DND-41 (cell line): ENCODE results near the gene EFNA3.
A peak's percentile ranks its signal among the peaks of the same experiment; 100 is the strongest.

Experiments used
- ATAC-seq: fragments of 200-7000 bp; cut with Tn5 transposase; 3 replicates; pipeline ENCODE4 v1.9.1; 2021; ENCODE audit warnings: low read depth; ENCODE audit not compliant: insufficient read depth
- DNase-seq: peaks from one replicate; pipeline ENCODE4 v3.0.0-alpha.2; 2020
- H2AFZ ChIP-seq: 2 replicates; pipeline ENCODE4 v1.6.0; 2012; ENCODE audit warnings: low read depth, low read length
- H3K27ac ChIP-seq: 2 replicates; pipeline ENCODE4 v1.5.1; 2012; ENCODE audit warnings: low read length, inconsistent platforms
- H3K27me3 ChIP-seq: fragments of 200-600 bp; sonication (generic); 2 replicates; pipeline ENCODE4 v1.6.0; 2012; ENCODE audit warnings: low read length, mild to moderate bottlenecking, inconsistent platforms; ENCODE audit not compliant: insufficient read depth, poor library complexity
- H3K36me3 ChIP-seq: 2 replicates; pipeline ENCODE4 v1.5.1; 2012; ENCODE audit warnings: low read length, inconsistent platforms; ENCODE audit not compliant: insufficient read depth
- H3K4me1 ChIP-seq: 2 replicates; pipeline ENCODE4 v1.5.1; 2012; ENCODE audit warnings: mild to moderate bottlenecking, low read length; ENCODE audit not compliant: insufficient read depth
- H3K4me2 ChIP-seq: 2 replicates; pipeline ENCODE4 v1.6.0; 2012; ENCODE audit warnings: mild to moderate bottlenecking, moderate library complexity, low read length, inconsistent platforms; ENCODE audit not compliant: insufficient read depth
- H3K4me3 ChIP-seq, 2 experiments: fragments of 200-600 bp in 1 of 2; shearing (Covaris generic) in 1 of 2; 2 replicates each; pipeline ENCODE4 v1.5.1; 2012 to 2016; ENCODE audit warnings: inconsistent platforms in 2 of 2, low read length in 2 of 2, mild to moderate bottlenecking in 2 of 2, low read depth in 1 of 2, moderate library complexity in 1 of 2
- H3K79me2 ChIP-seq: 2 replicates; pipeline ENCODE4 v1.6.0; 2012; ENCODE audit warnings: low read length, inconsistent platforms; ENCODE audit not compliant: insufficient read depth
- H3K9ac ChIP-seq: 2 replicates; pipeline ENCODE4 v1.6.0; 2012; ENCODE audit warnings: low read depth, mild to moderate bottlenecking, inconsistent platforms, low read length, moderate library complexity
- H3K9me3 ChIP-seq: 2 replicates; pipeline ENCODE4 v1.5.1; 2012; ENCODE audit warnings: low read length, moderate library complexity, mild to moderate bottlenecking, inconsistent platforms; ENCODE audit not compliant: insufficient read depth, severe bottlenecking
- H4K20me1 ChIP-seq: 2 replicates; pipeline ENCODE4 v1.6.0; 2012; ENCODE audit warnings: low read length; ENCODE audit not compliant: insufficient read depth
- EZH2 ChIP-seq: IDR thresholded peaks from 3 replicates; pipeline ENCODE4 v1.6.1; 2012; ENCODE audit warnings: borderline replicate concordance, low read depth, mild to moderate bottlenecking, moderate library complexity, low read length, inconsistent platforms; ENCODE audit not compliant: severe bottlenecking
- TF ChIP-seq, protein P1 (sequence below): IDR thresholded peaks from 2 replicates; pipeline ENCODE4 v1.5.1; 2012; ENCODE audit warnings: borderline replicate concordance, low read length, moderate library complexity, mild to moderate bottlenecking; ENCODE audit not compliant: poor library complexity, severe bottlenecking; ENCODE audit errors: extremely low read depth

EFNA3 gene

GRCh38 chr1:155044365-155044764, 34.3 kb upstream of the EFNA3 start:
- no peak overlapping the region for H3K9ac ChIP-seq

GRCh38 chr1:155044812-155045657, 33.6 kb upstream of the EFNA3 start:
- peak; percentile 60 for DNase-seq
- TF ChIP-seq EZH2, result no peak
- TF ChIP-seq, protein P1, sequence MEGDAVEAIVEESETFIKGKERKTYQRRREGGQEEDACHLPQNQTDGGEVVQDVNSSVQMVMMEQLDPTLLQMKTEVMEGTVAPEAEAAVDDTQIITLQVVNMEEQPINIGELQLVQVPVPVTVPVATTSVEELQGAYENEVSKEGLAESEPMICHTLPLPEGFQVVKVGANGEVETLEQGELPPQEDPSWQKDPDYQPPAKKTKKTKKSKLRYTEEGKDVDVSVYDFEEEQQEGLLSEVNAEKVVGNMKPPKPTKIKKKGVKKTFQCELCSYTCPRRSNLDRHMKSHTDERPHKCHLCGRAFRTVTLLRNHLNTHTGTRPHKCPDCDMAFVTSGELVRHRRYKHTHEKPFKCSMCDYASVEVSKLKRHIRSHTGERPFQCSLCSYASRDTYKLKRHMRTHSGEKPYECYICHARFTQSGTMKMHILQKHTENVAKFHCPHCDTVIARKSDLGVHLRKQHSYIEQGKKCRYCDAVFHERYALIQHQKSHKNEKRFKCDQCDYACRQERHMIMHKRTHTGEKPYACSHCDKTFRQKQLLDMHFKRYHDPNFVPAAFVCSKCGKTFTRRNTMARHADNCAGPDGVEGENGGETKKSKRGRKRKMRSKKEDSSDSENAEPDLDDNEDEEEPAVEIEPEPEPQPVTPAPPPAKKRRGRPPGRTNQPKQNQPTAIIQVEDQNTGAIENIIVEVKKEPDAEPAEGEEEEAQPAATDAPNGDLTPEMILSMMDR, result peak; percentile 74
- no peak overlapping the region for H3K4me2 ChIP-seq
- peak; percentile 91 for ATAC-seq
- H3K9me3 ChIP-seq, result no peaks in the 10 kb centered on the region
- no peak overlapping the region for H3K9ac ChIP-seq
- no peaks in the 10 kb centered on the region for H3K79me2 ChIP-seq
- H3K4me1 ChIP-seq, result no peaks in the 10 kb centered on the region
- H3K27ac ChIP-seq, result no peak overlapping the region
- H2AFZ ChIP-seq, result no peak overlapping the region
- no peak overlapping the region for H3K4me3 ChIP-seq
- peaks cover 5% of the 10 kb centered on the region; the same call in 1 of the 2 replicates for H4K20me1 ChIP-seq
- H3K27me3 ChIP-seq, result peaks cover 32% of the 10 kb centered on the region
- H3K36me3 ChIP-seq, result no peaks in the 10 kb centered on the region

More at GRCh38 chr1:155044365-155044764, 34.3 kb upstream of the EFNA3 start:
- DNase-seq (no peak), ATAC-seq (no peak)
- Histone ChIP-seq H2AFZ (no peak overlapping the region), H3K4me2 (no peak overlapping the region), H3K4me3 (no peak overlapping the region), H3K4me1 (no peaks in the 10 kb centered on the region), H3K27ac (no peak overlapping the region), H3K27me3 (peaks cover 30% of the 10 kb centered on the region), H3K9me3 (no peaks in the 10 kb centered on the region), H4K20me1 (peaks cover 5% of the 10 kb centered on the region), H3K36me3 (no peaks in the 10 kb centered on the region), H3K79me2 (no peaks in the 10 kb centered on the region)
- no peak for TF ChIP-seq EZH2
- TF ChIP-seq, protein P1, result no peak

GRCh38 chr1:155048449-155049334, 29.9 kb upstream of the EFNA3 start:
- Histone ChIP-seq H4K20me1 (peaks cover 11% of the 10 kb centered on the region), H3K4me1 (peaks cover 15% of the 10 kb centered on the region), H2AFZ (no peak overlapping the region), H3K9me3 (no peaks in the 10 kb centered on the region), H3K27ac (no peak overlapping the region), H3K36me3 (no peaks in the 10 kb centered on the region), H3K4me3 (no peak overlapping the region), H3K79me2 (no peaks in the 10 kb centered on the region), H3K27me3 (peaks cover 37% of the 10 kb centered on the region), H3K4me2 (no peak overlapping the region), H3K9ac (no peak overlapping the region)
- TF ChIP-seq, protein P1, result no peak
- no peak for TF ChIP-seq EZH2
- no peak for ATAC-seq
- no peak for DNase-seq
